ENCODE measurements around the gene VAT1L.

DNA sequence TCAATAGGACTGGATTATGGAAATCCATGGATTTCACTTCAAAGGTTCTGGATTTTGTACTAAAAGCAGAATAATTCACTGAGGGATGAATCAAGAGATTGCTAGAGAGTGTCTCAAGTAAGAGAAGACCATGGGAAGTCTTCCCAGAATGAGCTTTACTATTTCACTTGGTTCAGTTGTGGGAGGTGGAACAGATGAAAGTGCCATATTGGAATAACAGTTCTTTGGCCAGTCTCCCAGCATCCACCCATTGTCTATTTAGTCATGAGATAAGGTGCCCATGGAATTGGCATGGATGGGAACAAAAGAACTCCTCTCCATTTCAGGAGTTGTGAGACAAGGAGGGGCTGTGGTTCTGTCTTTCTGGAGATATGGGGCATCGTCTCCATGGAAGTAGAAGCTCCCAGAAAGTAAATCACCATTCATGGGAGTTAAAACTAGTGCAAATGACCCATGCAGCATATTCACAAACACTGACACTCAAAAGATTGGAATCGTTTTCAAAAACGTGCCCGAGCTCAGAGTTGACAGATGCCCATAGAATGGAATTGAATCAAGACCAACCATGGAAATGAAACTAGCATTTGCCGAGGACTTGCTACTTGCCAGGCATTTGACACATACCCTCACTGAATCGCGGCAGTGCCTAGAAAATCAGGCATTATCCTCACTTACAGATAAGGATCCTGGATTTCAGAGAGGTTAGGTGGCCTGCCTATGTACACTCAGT lies 197.8 kb downstream of the VAT1L start:
- TF ChIP-seq, protein P1, sequence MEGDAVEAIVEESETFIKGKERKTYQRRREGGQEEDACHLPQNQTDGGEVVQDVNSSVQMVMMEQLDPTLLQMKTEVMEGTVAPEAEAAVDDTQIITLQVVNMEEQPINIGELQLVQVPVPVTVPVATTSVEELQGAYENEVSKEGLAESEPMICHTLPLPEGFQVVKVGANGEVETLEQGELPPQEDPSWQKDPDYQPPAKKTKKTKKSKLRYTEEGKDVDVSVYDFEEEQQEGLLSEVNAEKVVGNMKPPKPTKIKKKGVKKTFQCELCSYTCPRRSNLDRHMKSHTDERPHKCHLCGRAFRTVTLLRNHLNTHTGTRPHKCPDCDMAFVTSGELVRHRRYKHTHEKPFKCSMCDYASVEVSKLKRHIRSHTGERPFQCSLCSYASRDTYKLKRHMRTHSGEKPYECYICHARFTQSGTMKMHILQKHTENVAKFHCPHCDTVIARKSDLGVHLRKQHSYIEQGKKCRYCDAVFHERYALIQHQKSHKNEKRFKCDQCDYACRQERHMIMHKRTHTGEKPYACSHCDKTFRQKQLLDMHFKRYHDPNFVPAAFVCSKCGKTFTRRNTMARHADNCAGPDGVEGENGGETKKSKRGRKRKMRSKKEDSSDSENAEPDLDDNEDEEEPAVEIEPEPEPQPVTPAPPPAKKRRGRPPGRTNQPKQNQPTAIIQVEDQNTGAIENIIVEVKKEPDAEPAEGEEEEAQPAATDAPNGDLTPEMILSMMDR (IDR thresholded peaks at IDR 0.05): no peak
- TF ChIP-seq POLR2AphosphoS5 (IDR thresholded peaks at IDR 0.05) (no peak), EP300 (IDR thresholded peaks at IDR 0.05) (no peak)
